ENCODE measurements around the gene GAB2. TPM values are rescaled to one million over a fixed set of nuclear protein-coding genes. Genes with fewer than 3 reads are reported as not detected.
A peak's percentile ranks its signal among the peaks of the same experiment; 100 is the strongest.

GAB2 gene
- polyA plus RNA-seq, 3 donors = 2.8 to 39.4 (median 4.4) TPM

GRCh38 chr11:78311702-78312371 is 105.8 kb downstream of the GAB2 start:
- peaks cover 100% of the 10 kb centered on the region for H3K79me2 ChIP-seq (ENCODE audit: insufficient read depth, low read length)
- peaks cover 0 to 3% (median 0%) of the 10 kb centered on the region in 7 donors for H3K9me3 Mint-ChIP-seq
- H3K4me3 Mint-ChIP-seq = no peak overlapping the region
- peak overlapping the region in 6 of 7 donors; percentile 17 to 88 (median 46) for H3K27ac Mint-ChIP-seq
- no peak overlapping the region for H3K9ac ChIP-seq (ENCODE audit: insufficient read depth, low read length, poor library complexity, severe bottlenecking)
- TF ChIP-seq, protein P1, sequence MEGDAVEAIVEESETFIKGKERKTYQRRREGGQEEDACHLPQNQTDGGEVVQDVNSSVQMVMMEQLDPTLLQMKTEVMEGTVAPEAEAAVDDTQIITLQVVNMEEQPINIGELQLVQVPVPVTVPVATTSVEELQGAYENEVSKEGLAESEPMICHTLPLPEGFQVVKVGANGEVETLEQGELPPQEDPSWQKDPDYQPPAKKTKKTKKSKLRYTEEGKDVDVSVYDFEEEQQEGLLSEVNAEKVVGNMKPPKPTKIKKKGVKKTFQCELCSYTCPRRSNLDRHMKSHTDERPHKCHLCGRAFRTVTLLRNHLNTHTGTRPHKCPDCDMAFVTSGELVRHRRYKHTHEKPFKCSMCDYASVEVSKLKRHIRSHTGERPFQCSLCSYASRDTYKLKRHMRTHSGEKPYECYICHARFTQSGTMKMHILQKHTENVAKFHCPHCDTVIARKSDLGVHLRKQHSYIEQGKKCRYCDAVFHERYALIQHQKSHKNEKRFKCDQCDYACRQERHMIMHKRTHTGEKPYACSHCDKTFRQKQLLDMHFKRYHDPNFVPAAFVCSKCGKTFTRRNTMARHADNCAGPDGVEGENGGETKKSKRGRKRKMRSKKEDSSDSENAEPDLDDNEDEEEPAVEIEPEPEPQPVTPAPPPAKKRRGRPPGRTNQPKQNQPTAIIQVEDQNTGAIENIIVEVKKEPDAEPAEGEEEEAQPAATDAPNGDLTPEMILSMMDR (IDR thresholded peaks at IDR 0.05) = no peak
- H3K36me3 Mint-ChIP-seq = peaks cover 25 to 34% of the 10 kb centered on the region in 2 donors
- peaks cover 82% of the 10 kb centered on the region for H4K20me1 ChIP-seq (ENCODE audit: insufficient read depth, low read length)
- no peaks in the 10 kb centered on the region for H3K27me3 ChIP-seq (ENCODE audit: control insufficient read depth in 2 of 2, insufficient read depth in 2 of 2, low read length in 2 of 2)
- no peak for DNase-seq
- H2AFZ ChIP-seq (ENCODE audit: insufficient read depth, low read depth, low read length, poor library complexity, severe bottlenecking) = no peak overlapping the region
- no peak overlapping the region for H3K4me3 ChIP-seq (replicated peaks in 1 of 3; ENCODE audit: low read depth in 2 of 3, low read length in 3 of 3)
- intact Hi-C loops (cut with micrococcal nuclease) = loop anchor here in 1 of 2 donors (5.0 kb wide), 1 partner anchor 40 kb away; no protein-coding TSS in a partner anchor
- no peaks in the 10 kb centered on the region for H3K27me3 Mint-ChIP-seq (ENCODE audit: low read depth in 3 of 3)
- peaks cover 0 to 6% of the 10 kb centered on the region in 2 donors for H3K36me3 ChIP-seq (replicated peaks in 1 of 2; ENCODE audit: control insufficient read depth in 1 of 2, insufficient read depth in 2 of 2, low read length in 2 of 2)
- no peaks in the 10 kb centered on the region for H3K9me3 ChIP-seq (replicated peaks in 1 of 2; ENCODE audit: control insufficient read depth in 1 of 2, insufficient read depth in 1 of 2, low read length in 2 of 2)
- peak overlapping the region in 1 of 2 donors; percentile 54 for H3K27ac ChIP-seq (ENCODE audit: low read depth in 1 of 2, low read length in 2 of 2)
- H3K4me1 ChIP-seq (ENCODE audit: control insufficient read depth in 1 of 2, insufficient read depth in 2 of 2, low read length in 2 of 2) = peaks cover 30 to 64% of the 10 kb centered on the region in 2 donors
- H3K4me2 ChIP-seq (replicated peaks; ENCODE audit: extremely low read depth, low read length, poor library complexity, severe bottlenecking) = no peak overlapping the region
- WGBS (ENCODE audit: insufficient coverage) = 90% methylated on average over 2 of the region's 5 CpGs
- peaks cover 82% of the 10 kb centered on the region for H3K4me1 Mint-ChIP-seq

- Histone ChIP-seq H3K27ac (ENCODE audit: low read depth in 1 of 2, low read length in 2 of 2) (peak overlapping the region in 1 of 2 donors; percentile 55), H3K4me2 (replicated peaks; ENCODE audit: extremely low read depth, low read length, poor library complexity, severe bottlenecking) (peak overlapping the region; percentile 14), H3K4me1 (ENCODE audit: control insufficient read depth in 1 of 2, insufficient read depth in 2 of 2, low read length in 2 of 2) (peaks cover 30 to 63% of the 10 kb centered on the region in 2 donors), H3K36me3 (replicated peaks in 1 of 2; ENCODE audit: control insufficient read depth in 1 of 2, insufficient read depth in 2 of 2, low read length in 2 of 2) (peaks cover 0 to 6% of the 10 kb centered on the region in 2 donors), H3K4me3 (replicated peaks in 1 of 3; ENCODE audit: low read depth in 2 of 3, low read length in 3 of 3) (no peak overlapping the region), H3K9ac (ENCODE audit: insufficient read depth, low read length, poor library complexity, severe bottlenecking) (no peak overlapping the region), H3K27me3 (ENCODE audit: control insufficient read depth in 2 of 2, insufficient read depth in 2 of 2, low read length in 2 of 2) (no peaks in the 10 kb centered on the region), H2AFZ (ENCODE audit: insufficient read depth, low read depth, low read length, poor library complexity, severe bottlenecking) (no peak overlapping the region), H3K79me2 (ENCODE audit: insufficient read depth, low read length) (peaks cover 100% of the 10 kb centered on the region), H4K20me1 (ENCODE audit: insufficient read depth, low read length) (peaks cover 79% of the 10 kb centered on the region), H3K9me3 (replicated peaks in 1 of 2; ENCODE audit: control insufficient read depth in 1 of 2, insufficient read depth in 1 of 2, low read length in 2 of 2) (no peaks in the 10 kb centered on the region)
- intact Hi-C loops (cut with micrococcal nuclease) = loop anchor here in 1 of 2 donors (5.0 kb wide), 1 partner anchor 42 kb away; no protein-coding TSS in a partner anchor
- 38% methylated on average over 1 of the region's 6 CpGs for WGBS (ENCODE audit: insufficient coverage)
- DNase-seq = no peak
- Mint-ChIP-seq H3K9me3 (no peaks in the 10 kb centered on the region), H3K4me3 (no peak overlapping the region), H3K27me3 (ENCODE audit: low read depth in 3 of 3) (no peaks in the 10 kb centered on the region), H3K36me3 (peaks cover 22 to 31% of the 10 kb centered on the region in 2 donors), H3K27ac (peak overlapping the region; percentile 38 to 73 (median 54)), H3K4me1 (peaks cover 72% of the 10 kb centered on the region)
- TF ChIP-seq, protein P1 (IDR thresholded peaks at IDR 0.05) = no peak
Measured at GRCh38 chr11:78310500-78310909, 107.1 kb downstream of the GAB2 start.

Measured in CD14-positive monocyte (primary cell).